GM23248 (cell line): ENCODE measurements around the gene TTR.

Experiments used
- EZH2 ChIP-seq: fragments of 200-600 bp; sonication (generic); IDR thresholded peaks from 2 replicates; pipeline ENCODE4 v1.6.1; 2018; ENCODE audit warnings: antibody characterized with exemption, mild to moderate bottlenecking; ENCODE audit not compliant: insufficient read depth, poor library complexity, severe bottlenecking
- EZH2phosphoT487 ChIP-seq: fragments of 200-600 bp; sonication (generic); IDR thresholded peaks from 2 replicates; pipeline ENCODE4 v1.6.1; 2018; ENCODE audit warnings: antibody characterized with exemption, moderate library complexity, mild to moderate bottlenecking, low read depth; ENCODE audit not compliant: insufficient read depth

DNA sequence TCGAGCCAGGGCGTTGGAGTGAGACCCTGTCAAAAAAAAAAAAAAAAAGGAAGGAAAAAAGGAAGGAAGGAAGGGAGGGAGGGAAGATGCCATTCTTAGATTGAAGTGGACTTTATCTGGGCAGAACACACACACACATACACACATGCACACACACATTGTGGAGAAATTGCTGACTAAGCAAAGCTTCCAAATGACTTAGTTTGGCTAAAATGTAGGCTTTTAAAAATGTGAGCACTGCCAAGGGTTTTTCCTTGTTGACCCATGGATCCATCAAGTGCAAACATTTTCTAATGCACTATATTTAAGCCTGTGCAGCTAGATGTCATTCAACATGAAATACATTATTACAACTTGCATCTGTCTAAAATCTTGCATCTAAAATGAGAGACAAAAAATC is 564 bp upstream of the TTR start:
- TF ChIP-seq EZH2 = no peak
- TF ChIP-seq EZH2phosphoT487 = no peak
